H9 (cell line): ENCODE results near the gene CTLA4. TPM values are rescaled to one million over a fixed set of nuclear protein-coding genes. Genes with fewer than 3 reads are reported as not detected.

Experiments
- DNase-seq: peaks from one replicate; pipeline ENCODE4 v3.0.0-alpha.2; 2017
- H2AFZ ChIP-seq: one replicate; pipeline ENCODE4 v1.6.1; 2013; ENCODE audit warnings: mild to moderate bottlenecking, low read length, control low read depth, moderate library complexity
- H2AK5ac ChIP-seq: 2 replicates; pipeline ENCODE4 v1.6.1; 2013; ENCODE audit warnings: low read length, control low read depth, mixed read lengths; ENCODE audit not compliant: insufficient read length
- H2BK120ac ChIP-seq: one replicate; pipeline ENCODE4 v1.6.1; 2013; ENCODE audit warnings: low read depth, mild to moderate bottlenecking, low read length, control low read depth, inconsistent platforms; ENCODE audit not compliant: poor library complexity, severe bottlenecking
- H2BK12ac ChIP-seq: 2 replicates; pipeline ENCODE4 v1.6.1; 2013; ENCODE audit warnings: low read length, control low read depth, mixed read lengths, low read depth; ENCODE audit not compliant: insufficient read length
- H2BK15ac ChIP-seq: 2 replicates; pipeline ENCODE4 v1.6.1; 2013; ENCODE audit warnings: low read depth, low read length, control low read depth
- H2BK20ac ChIP-seq: one replicate; pipeline ENCODE4 v1.6.1; 2013; ENCODE audit warnings: low read depth, mild to moderate bottlenecking, low read length, control low read depth, inconsistent platforms; ENCODE audit not compliant: poor library complexity, severe bottlenecking
- H2BK5ac ChIP-seq: 2 replicates; pipeline ENCODE4 v1.6.1; 2013; ENCODE audit warnings: low read length, control low read depth, mixed read lengths; ENCODE audit not compliant: insufficient read length
- H3K14ac ChIP-seq: 2 replicates; pipeline ENCODE4 v1.6.1; 2013; ENCODE audit warnings: low read length, control low read depth; ENCODE audit not compliant: insufficient read depth
- H3K18ac ChIP-seq: 2 replicates; pipeline ENCODE4 v1.6.1; 2013; ENCODE audit warnings: low read depth, mild to moderate bottlenecking, mixed read lengths, low read length, control low read depth; ENCODE audit not compliant: insufficient read length
- H3K23ac ChIP-seq: 2 replicates; pipeline ENCODE4 v1.6.1; 2013; ENCODE audit warnings: low read length, control low read depth, mixed read lengths, low read depth; ENCODE audit not compliant: insufficient read length
- H3K23me2 ChIP-seq: 2 replicates; pipeline ENCODE4 v1.6.1; 2013; ENCODE audit warnings: low read depth, mild to moderate bottlenecking, mixed read lengths, low read length, control low read depth; ENCODE audit not compliant: insufficient read length, poor library complexity, severe bottlenecking
- H3K27ac ChIP-seq: 2 replicates; pipeline ENCODE4 v1.5.1; 2013; ENCODE audit warnings: low read length, control low read depth, mixed read lengths, low read depth; ENCODE audit not compliant: insufficient read length
- H3K27me3 ChIP-seq: 2 replicates; pipeline ENCODE4 v1.6.1; 2013; ENCODE audit warnings: low read length, control low read depth, inconsistent platforms; ENCODE audit not compliant: insufficient read depth
- H3K4ac ChIP-seq: 2 replicates; pipeline ENCODE4 v1.6.1; 2013; ENCODE audit warnings: low read depth, mild to moderate bottlenecking, control low read depth, inconsistent platforms, low read length, moderate library complexity
- H3K4me1 ChIP-seq: 2 replicates; pipeline ENCODE4 v1.6.1; 2013; ENCODE audit warnings: low read length, control low read depth, inconsistent platforms; ENCODE audit not compliant: insufficient read depth
- H3K4me2 ChIP-seq: 2 replicates; pipeline ENCODE4 v1.6.1; 2013; ENCODE audit warnings: low read length, control low read depth, mixed read lengths; ENCODE audit not compliant: insufficient read length, insufficient read depth
- H3K56ac ChIP-seq: 2 replicates; pipeline ENCODE4 v1.6.1; 2013; ENCODE audit warnings: low read depth, mild to moderate bottlenecking, mixed read lengths, low read length, control low read depth; ENCODE audit not compliant: insufficient read length
- H3K79me1 ChIP-seq: 2 replicates; pipeline ENCODE4 v1.6.1; 2013; ENCODE audit warnings: low read depth, mild to moderate bottlenecking, moderate library complexity, low read length, control low read depth, inconsistent platforms; ENCODE audit not compliant: insufficient read depth, poor library complexity, severe bottlenecking
- H3K79me2 ChIP-seq: 2 replicates; pipeline ENCODE4 v1.6.1; 2013; ENCODE audit warnings: low read length, control low read depth, inconsistent platforms; ENCODE audit not compliant: insufficient read depth
- H3K9ac ChIP-seq: 2 replicates; pipeline ENCODE4 v1.6.1; 2013; ENCODE audit warnings: low read length, control low read depth, mixed read lengths; ENCODE audit not compliant: insufficient read length; ENCODE audit errors: extremely low read depth
- H3K9me3 ChIP-seq: one replicate; pipeline ENCODE4 v1.6.1; 2013; ENCODE audit warnings: low read depth, low read length, inconsistent platforms; ENCODE audit not compliant: control insufficient read depth
- H3T11ph ChIP-seq: one replicate; pipeline ENCODE4 v1.6.1; 2013; ENCODE audit warnings: mild to moderate bottlenecking, low read length, control low read depth, inconsistent platforms
- H4K20me1 ChIP-seq: one replicate; pipeline ENCODE4 v1.6.1; 2013; ENCODE audit not compliant: control insufficient read depth, insufficient read length, insufficient read depth
- H4K5ac ChIP-seq: 2 replicates; pipeline ENCODE4 v1.6.1; 2013; ENCODE audit warnings: low read depth, mild to moderate bottlenecking, mixed read lengths, low read length, control low read depth; ENCODE audit not compliant: insufficient read length
- H4K8ac ChIP-seq: replicated peaks from 2 replicates; pipeline ENCODE4 v1.6.1; 2013; ENCODE audit warnings: low read length, control low read depth, mixed read lengths, low read depth; ENCODE audit not compliant: insufficient read length
- H4K91ac ChIP-seq: 2 replicates; pipeline ENCODE4 v1.6.1; 2013; ENCODE audit warnings: low read depth, mild to moderate bottlenecking, moderate library complexity, mixed read lengths, low read length, control low read depth; ENCODE audit not compliant: insufficient read length
- H3K27ac Mint-ChIP-seq, 3 experiments: 2 replicates in 2 of 3; 3 replicates in 1 of 3; pipeline ENCODE4 v1.8.0; 2020 to 2021; ENCODE audit warnings: mixed read lengths in 3 of 3, mild to moderate bottlenecking in 1 of 3, moderate library complexity in 1 of 3
- H3K27me3 Mint-ChIP-seq: 2 replicates; pipeline ENCODE4 v1.8.0; 2021; ENCODE audit warnings: low read depth, mild to moderate bottlenecking, moderate library complexity, mixed read lengths
- H3K36me3 Mint-ChIP-seq, 3 experiments: 2 replicates in 2 of 3; 3 replicates in 1 of 3; pipeline ENCODE4 v1.8.0; 2020 to 2021; ENCODE audit warnings: low read depth in 3 of 3, mixed read lengths in 3 of 3; ENCODE audit not compliant: insufficient read depth in 1 of 3
- H3K4me1 Mint-ChIP-seq, 2 experiments: 2 replicates each; pipeline ENCODE4 v1.8.0; 2020; ENCODE audit warnings: mixed read lengths in 2 of 2
- H3K4me3 Mint-ChIP-seq, 2 experiments: 2 replicates in 1 of 2; 3 replicates in 1 of 2; pipeline ENCODE4 v1.8.0; 2020 to 2021; ENCODE audit warnings: mild to moderate bottlenecking in 2 of 2, mixed read lengths in 2 of 2, moderate library complexity in 1 of 2
- H3K9me3 Mint-ChIP-seq, 2 experiments: 2 replicates in 1 of 2; 3 replicates in 1 of 2; pipeline ENCODE4 v1.8.0; 2020; ENCODE audit warnings: mild to moderate bottlenecking in 2 of 2, mixed read lengths in 2 of 2, moderate library complexity in 1 of 2
- CTCF ChIP-seq: fragments of 200-600 bp; sonication (generic); conservative IDR thresholded peaks from 3 replicates; pipeline ENCODE4 v1.8.0; 2021; ENCODE audit warnings: antibody characterized with exemption, mild to moderate bottlenecking
- WGBS: extraction: QIAGEN DNeasy Blood & Tissue Kit; methylation state at CpG from one replicate; pipeline ENCODE4 v1.1.7; 2013; ENCODE audit warnings: missing lambda C conversion rate, low lambda C conversion rate, mixed read lengths; ENCODE audit not compliant: insufficient read length; ENCODE audit errors: extremely low coverage; 5-methylcytosine and 5-hydroxymethylcytosine counted together
- total RNA-seq: library from RNA; stranded (reverse); gene quantifications from 2 replicates; pipeline ENCODE4 v1.2.1, GENCODE V29; 2021

The CTLA4 gene
- total RNA-seq, 1 experiment from 2014 or later = not detected

- Histone ChIP-seq H3K18ac (no peak overlapping the region), H3K14ac (no peak overlapping the region), H3K27me3 (no peaks in the 10 kb centered on the region), H3K27ac (no peak overlapping the region), H2BK15ac (no peak overlapping the region), H3T11ph (no peak overlapping the region), H2BK120ac (no peak overlapping the region), H4K91ac (no peak overlapping the region), H3K23me2 (no peaks in the 10 kb centered on the region), H2BK20ac (no peak overlapping the region), H3K4me2 (no peak overlapping the region), H3K79me1 (no peaks in the 10 kb centered on the region), H2AFZ (no peak overlapping the region), H4K20me1 (no peaks in the 10 kb centered on the region), H3K4ac (no peak overlapping the region), H3K4me1 (no peaks in the 10 kb centered on the region), H4K8ac (no peak overlapping the region), H3K9ac (no peak overlapping the region), H2AK5ac (no peak overlapping the region), H3K23ac (no peak overlapping the region), H3K56ac (no peak overlapping the region), H3K79me2 (no peaks in the 10 kb centered on the region), H4K5ac (no peak overlapping the region), H2BK12ac (no peak overlapping the region), H2BK5ac (no peak overlapping the region), H3K9me3 (no peaks in the 10 kb centered on the region)
- H3K27me3 Mint-ChIP-seq = peaks cover 4% of the 10 kb centered on the region
- peaks cover 4 to 5% of the 10 kb centered on the region in 2 experiments; a peak in 2 of 4 replicates for H3K4me1 Mint-ChIP-seq
- WGBS = no CpG with 5 or more reads among the region's 6 CpGs
- no peak overlapping the region for H3K4me3 Mint-ChIP-seq
- H3K36me3 Mint-ChIP-seq = no peaks in the 10 kb centered on the region; a peak in 1 of 7 replicates
- H3K27ac Mint-ChIP-seq = no peak overlapping the region
- DNase-seq = no peak
- H3K9me3 Mint-ChIP-seq = no peaks in the 10 kb centered on the region
- no peak for TF ChIP-seq CTCF
Observed at GRCh38 chr2:203871371-203871983, 3.9 kb downstream of the CTLA4 start.
